ENCODE results near the gene COL4A1.

The COL4A1 gene

GRCh38 chr13:110286833-110287819, 19.8 kb downstream of the COL4A1 start:
- H2BK5ac ChIP-seq (ENCODE audit: low read length), result no peak overlapping the region
- no peak overlapping the region for H4K5ac ChIP-seq (ENCODE audit: low read length)
- H3K27me3 ChIP-seq (ENCODE audit: insufficient read depth, low read length, poor library complexity), result no peaks in the 10 kb centered on the region
- H3K9ac ChIP-seq (ENCODE audit: low read length), result no peak overlapping the region
- no peak overlapping the region for H4K8ac ChIP-seq (ENCODE audit: low read depth, low read length)
- no peak overlapping the region for H3K23ac ChIP-seq (ENCODE audit: low read length)
- H3K4me3 ChIP-seq (ENCODE audit: low read length), result no peak overlapping the region
- H3K79me2 ChIP-seq (ENCODE audit: control insufficient read depth, insufficient read depth, low read length), result no peaks in the 10 kb centered on the region
- H3K36me3 ChIP-seq (ENCODE audit: control insufficient read depth, insufficient read depth, low read length), result no peaks in the 10 kb centered on the region
- peaks cover 11% of the 10 kb centered on the region for H3K79me1 ChIP-seq (ENCODE audit: low read length)
- no CpG with 5 or more reads among the region's 21 CpGs for WGBS (ENCODE audit: extremely low coverage, insufficient coverage, low lambda C conversion rate)
- H3K4me1 ChIP-seq (ENCODE audit: control insufficient read depth, low read depth, low read length), result no peaks in the 10 kb centered on the region
- H3K4me2 ChIP-seq (ENCODE audit: low read length), result no peak overlapping the region
- H2AK5ac ChIP-seq (ENCODE audit: low read length), result no peak overlapping the region
- no peak overlapping the region for H3K18ac ChIP-seq (ENCODE audit: low read length)
- H3K4ac ChIP-seq (ENCODE audit: low read depth, low read length), result no peak overlapping the region
- no peak overlapping the region for H3K27ac ChIP-seq (ENCODE audit: low read depth, low read length)
- no peak overlapping the region for H3K56ac ChIP-seq (ENCODE audit: low read length)
- no peak overlapping the region for H2BK15ac ChIP-seq (replicated peaks; ENCODE audit: low read depth)
- DNase-seq, result no peak
- no peak overlapping the region for H2BK120ac ChIP-seq (ENCODE audit: low read depth, low read length)

GRCh38 chr13:110285991-110286832, 20.7 kb downstream of the COL4A1 start:
- H3K23ac ChIP-seq (ENCODE audit: low read length), result no peak overlapping the region
- no peaks in the 10 kb centered on the region for H3K27me3 ChIP-seq (ENCODE audit: insufficient read depth, low read length, poor library complexity)
- H3K9ac ChIP-seq (ENCODE audit: low read length), result no peak overlapping the region
- H3K4me1 ChIP-seq (ENCODE audit: control insufficient read depth, low read depth, low read length), result no peaks in the 10 kb centered on the region
- no peaks in the 10 kb centered on the region for H3K36me3 ChIP-seq (ENCODE audit: control insufficient read depth, insufficient read depth, low read length)
- no peak overlapping the region for H3K27ac ChIP-seq (ENCODE audit: low read depth, low read length)
- peaks cover 1% of the 10 kb centered on the region for H3K79me2 ChIP-seq (ENCODE audit: control insufficient read depth, insufficient read depth, low read length)
- no peak overlapping the region for H3K56ac ChIP-seq (ENCODE audit: low read length)
- H2BK5ac ChIP-seq (ENCODE audit: low read length), result no peak overlapping the region
- H3K4ac ChIP-seq (ENCODE audit: low read depth, low read length), result no peak overlapping the region
- H3K79me1 ChIP-seq (ENCODE audit: low read length), result peaks cover 6% of the 10 kb centered on the region
- no peak overlapping the region for H3K4me3 ChIP-seq (ENCODE audit: low read length)
- WGBS (ENCODE audit: extremely low coverage, insufficient coverage, low lambda C conversion rate), result no CpG with 5 or more reads among the region's 14 CpGs
- no peak overlapping the region for H2AK5ac ChIP-seq (ENCODE audit: low read length)
- no peak overlapping the region for H2BK15ac ChIP-seq (replicated peaks; ENCODE audit: low read depth)
- H3K4me2 ChIP-seq (ENCODE audit: low read length), result no peak overlapping the region
- H3K18ac ChIP-seq (ENCODE audit: low read length), result no peak overlapping the region
- H4K8ac ChIP-seq (ENCODE audit: low read depth, low read length), result no peak overlapping the region
- no peak overlapping the region for H4K5ac ChIP-seq (ENCODE audit: low read length)
- no peak overlapping the region for H2BK120ac ChIP-seq (ENCODE audit: low read depth, low read length)
- DNase-seq, result no peak

GRCh38 chr13:110284779-110285484, 22.0 kb downstream of the COL4A1 start:
- H2BK120ac ChIP-seq (ENCODE audit: low read depth, low read length), result no peak overlapping the region
- H4K5ac ChIP-seq (ENCODE audit: low read length), result no peak overlapping the region
- H3K27me3 ChIP-seq (ENCODE audit: insufficient read depth, low read length, poor library complexity), result no peaks in the 10 kb centered on the region
- no peak overlapping the region for H2BK5ac ChIP-seq (ENCODE audit: low read length)
- H3K56ac ChIP-seq (ENCODE audit: low read length), result no peak overlapping the region
- H3K4me1 ChIP-seq (ENCODE audit: control insufficient read depth, low read depth, low read length), result no peaks in the 10 kb centered on the region
- H2BK15ac ChIP-seq (replicated peaks; ENCODE audit: low read depth), result no peak overlapping the region
- no peak overlapping the region for H2AK5ac ChIP-seq (ENCODE audit: low read length)
- peaks cover 1% of the 10 kb centered on the region for H3K79me2 ChIP-seq (ENCODE audit: control insufficient read depth, insufficient read depth, low read length)
- H3K23ac ChIP-seq (ENCODE audit: low read length), result no peak overlapping the region
- no peak overlapping the region for H3K4me2 ChIP-seq (ENCODE audit: low read length)
- no peak overlapping the region for H4K8ac ChIP-seq (ENCODE audit: low read depth, low read length)
- no CpG with 5 or more reads among the region's 11 CpGs for WGBS (ENCODE audit: extremely low coverage, insufficient coverage, low lambda C conversion rate)
- H3K4me3 ChIP-seq (ENCODE audit: low read length), result no peak overlapping the region
- H3K9ac ChIP-seq (ENCODE audit: low read length), result no peak overlapping the region
- no peak overlapping the region for H3K18ac ChIP-seq (ENCODE audit: low read length)
- peaks cover 4% of the 10 kb centered on the region for H3K79me1 ChIP-seq (ENCODE audit: low read length)
- H3K4ac ChIP-seq (ENCODE audit: low read depth, low read length), result no peak overlapping the region
- DNase-seq, result no peak
- H3K36me3 ChIP-seq (ENCODE audit: control insufficient read depth, insufficient read depth, low read length), result no peaks in the 10 kb centered on the region
- H3K27ac ChIP-seq (ENCODE audit: low read depth, low read length), result no peak overlapping the region

- H3K4ac ChIP-seq (ENCODE audit: low read depth, low read length), result no peak overlapping the region
- H3K79me2 ChIP-seq (ENCODE audit: control insufficient read depth, insufficient read depth, low read length), result peaks cover 1% of the 10 kb centered on the region
- no peak for DNase-seq
- H3K9ac ChIP-seq (ENCODE audit: low read length), result no peak overlapping the region
- H2AK5ac ChIP-seq (ENCODE audit: low read length), result no peak overlapping the region
- H3K18ac ChIP-seq (ENCODE audit: low read length), result no peak overlapping the region
- no peak overlapping the region for H4K8ac ChIP-seq (ENCODE audit: low read depth, low read length)
- no peaks in the 10 kb centered on the region for H3K4me1 ChIP-seq (ENCODE audit: control insufficient read depth, low read depth, low read length)
- no peak overlapping the region for H4K5ac ChIP-seq (ENCODE audit: low read length)
- no peak overlapping the region for H2BK15ac ChIP-seq (replicated peaks; ENCODE audit: low read depth)
- no peak overlapping the region for H3K4me3 ChIP-seq (ENCODE audit: low read length)
- peaks cover 7% of the 10 kb centered on the region for H3K79me1 ChIP-seq (ENCODE audit: low read length)
- no peak overlapping the region for H2BK5ac ChIP-seq (ENCODE audit: low read length)
- no peak overlapping the region for H2BK120ac ChIP-seq (ENCODE audit: low read depth, low read length)
- H3K4me2 ChIP-seq (ENCODE audit: low read length), result no peak overlapping the region
- no peak overlapping the region for H3K27ac ChIP-seq (ENCODE audit: low read depth, low read length)
- no peaks in the 10 kb centered on the region for H3K27me3 ChIP-seq (ENCODE audit: insufficient read depth, low read length, poor library complexity)
- no peak overlapping the region for H3K56ac ChIP-seq (ENCODE audit: low read length)
- no peaks in the 10 kb centered on the region for H3K36me3 ChIP-seq (ENCODE audit: control insufficient read depth, insufficient read depth, low read length)
- peak overlapping the region; percentile 7 for H3K23ac ChIP-seq (ENCODE audit: low read length)
- WGBS (ENCODE audit: extremely low coverage, insufficient coverage, low lambda C conversion rate), result no CpG with 5 or more reads among the region's 7 CpGs
Measured at GRCh38 chr13:110283736-110284517, 23.0 kb downstream of the COL4A1 start.

GRCh38 chr13:110282316-110282841, 24.6 kb downstream of the COL4A1 start:
- Histone ChIP-seq H4K5ac (ENCODE audit: low read length) (no peak overlapping the region), H3K56ac (ENCODE audit: low read length) (no peak overlapping the region), H3K23ac (ENCODE audit: low read length) (no peak overlapping the region), H2AK5ac (ENCODE audit: low read length) (no peak overlapping the region), H4K8ac (ENCODE audit: low read depth, low read length) (no peak overlapping the region), H3K79me2 (ENCODE audit: control insufficient read depth, insufficient read depth, low read length) (peaks cover 1% of the 10 kb centered on the region), H3K9ac (ENCODE audit: low read length) (no peak overlapping the region), H2BK120ac (ENCODE audit: low read depth, low read length) (no peak overlapping the region), H3K4me3 (ENCODE audit: low read length) (no peak overlapping the region), H3K36me3 (ENCODE audit: control insufficient read depth, insufficient read depth, low read length) (no peaks in the 10 kb centered on the region), H3K27me3 (ENCODE audit: insufficient read depth, low read length, poor library complexity) (no peaks in the 10 kb centered on the region), H2BK15ac (replicated peaks; ENCODE audit: low read depth) (no peak overlapping the region), H3K79me1 (ENCODE audit: low read length) (peaks cover 10% of the 10 kb centered on the region), H3K18ac (ENCODE audit: low read length) (no peak overlapping the region), H3K4ac (ENCODE audit: low read depth, low read length) (no peak overlapping the region), H3K27ac (ENCODE audit: low read depth, low read length) (no peak overlapping the region), H2BK5ac (ENCODE audit: low read length) (no peak overlapping the region), H3K4me2 (ENCODE audit: low read length) (no peak overlapping the region), H3K4me1 (ENCODE audit: control insufficient read depth, low read depth, low read length) (no peaks in the 10 kb centered on the region)
- DNase-seq, result no peak
- no CpG with 5 or more reads among the region's 1 CpG for WGBS (ENCODE audit: extremely low coverage, insufficient coverage, low lambda C conversion rate)
